Measurements from ENCODE around the gene GLYR1. TPM values are rescaled to one million over a fixed set of nuclear protein-coding genes. Genes with fewer than 3 reads are reported as not detected.

The GLYR1 gene
- total and polyA plus RNA-seq, 9 of the 15 experiments (the other 6 are each of a cell fraction or from before 2014, with no cell fraction given) = 6.7 to 99.2 (median 60.2) TPM

DNA sequence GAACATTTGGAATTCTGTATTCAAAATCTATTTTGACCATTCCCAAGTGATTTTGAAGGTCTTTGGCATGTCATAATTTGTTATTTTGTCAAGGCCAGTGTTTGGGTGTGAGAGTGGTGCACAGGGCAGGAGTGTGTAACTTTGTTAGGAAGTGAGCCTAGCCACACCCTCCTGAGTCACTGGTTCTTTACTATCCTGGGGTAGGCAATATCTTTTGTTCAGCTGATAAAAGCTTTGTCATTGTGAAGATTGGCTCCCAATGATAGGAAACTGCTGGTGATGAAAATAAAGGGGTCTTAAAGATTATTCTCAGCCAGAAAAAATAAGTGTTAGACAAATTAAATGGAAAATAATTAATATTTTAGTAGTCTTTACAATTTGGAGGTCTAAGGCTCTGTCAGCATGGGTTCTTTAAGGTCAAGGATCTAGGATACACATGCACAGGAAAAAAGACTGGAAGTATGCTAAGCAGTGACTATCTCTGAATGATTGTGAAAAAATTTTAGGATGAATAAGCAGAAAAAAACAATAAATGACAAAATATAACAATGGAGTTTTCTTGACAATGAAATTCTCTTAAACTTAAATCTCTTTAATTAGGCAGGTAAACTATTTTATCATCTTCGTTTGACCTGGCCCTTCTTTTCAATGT lies 5.3 kb upstream of the GLYR1 start (continued):
- TF ChIP-seq POLR3G (IDR thresholded peaks at IDR 0.05; ENCODE audit: extremely low read depth, insufficient read length, insufficient replicate concordance) = no peak
- TF ChIP-seq ZNF644 (tag; IDR thresholded peaks at IDR 0.05; ENCODE audit: low read depth) = no peak
- no peak for TF ChIP-seq ZNF140 (CRISPR knock-in tag; IDR thresholded peaks at IDR 0.05)
- peak; percentile 39; the same call in 1 of the 2 replicates for TF ChIP-seq ATF3 (IDR thresholded peaks at IDR 0.05)
- no peak for TF ChIP-seq ATF3 (CRISPR knock-in tag; conservative IDR thresholded peaks at IDR 0.05)
- no peak for TF ChIP-seq ZNF717 (CRISPR knock-in tag; IDR thresholded peaks at IDR 0.05)
- TF ChIP-seq JUN (IDR thresholded peaks at IDR 0.05; ENCODE audit: borderline replicate concordance, low read depth, low read length) = peak; percentile 25; the same call in 1 of the 2 replicates
- no peak for TF ChIP-seq JUN (CRISPR knock-in tag; IDR thresholded peaks at IDR 0.05; ENCODE audit: borderline replicate concordance)
- peak; percentile 39 for TF ChIP-seq TAF9B (IDR thresholded peaks at IDR 0.05; ENCODE audit: partially characterized antibody)
- TF ChIP-seq MYBL2 (IDR thresholded peaks at IDR 0.05; ENCODE audit: low read depth) = no peak
- TF ChIP-seq MYBL2 (CRISPR knock-in tag; IDR thresholded peaks at IDR 0.05; ENCODE audit: borderline replicate concordance) = no peak
- TF ChIP-seq IFI16 (CRISPR knock-in tag; IDR thresholded peaks at IDR 0.05) = no peak
- TF ChIP-seq ARHGAP35 (IDR thresholded peaks at IDR 0.05; ENCODE audit: partially characterized antibody) = no peak
- TF ChIP-seq, protein P1, sequence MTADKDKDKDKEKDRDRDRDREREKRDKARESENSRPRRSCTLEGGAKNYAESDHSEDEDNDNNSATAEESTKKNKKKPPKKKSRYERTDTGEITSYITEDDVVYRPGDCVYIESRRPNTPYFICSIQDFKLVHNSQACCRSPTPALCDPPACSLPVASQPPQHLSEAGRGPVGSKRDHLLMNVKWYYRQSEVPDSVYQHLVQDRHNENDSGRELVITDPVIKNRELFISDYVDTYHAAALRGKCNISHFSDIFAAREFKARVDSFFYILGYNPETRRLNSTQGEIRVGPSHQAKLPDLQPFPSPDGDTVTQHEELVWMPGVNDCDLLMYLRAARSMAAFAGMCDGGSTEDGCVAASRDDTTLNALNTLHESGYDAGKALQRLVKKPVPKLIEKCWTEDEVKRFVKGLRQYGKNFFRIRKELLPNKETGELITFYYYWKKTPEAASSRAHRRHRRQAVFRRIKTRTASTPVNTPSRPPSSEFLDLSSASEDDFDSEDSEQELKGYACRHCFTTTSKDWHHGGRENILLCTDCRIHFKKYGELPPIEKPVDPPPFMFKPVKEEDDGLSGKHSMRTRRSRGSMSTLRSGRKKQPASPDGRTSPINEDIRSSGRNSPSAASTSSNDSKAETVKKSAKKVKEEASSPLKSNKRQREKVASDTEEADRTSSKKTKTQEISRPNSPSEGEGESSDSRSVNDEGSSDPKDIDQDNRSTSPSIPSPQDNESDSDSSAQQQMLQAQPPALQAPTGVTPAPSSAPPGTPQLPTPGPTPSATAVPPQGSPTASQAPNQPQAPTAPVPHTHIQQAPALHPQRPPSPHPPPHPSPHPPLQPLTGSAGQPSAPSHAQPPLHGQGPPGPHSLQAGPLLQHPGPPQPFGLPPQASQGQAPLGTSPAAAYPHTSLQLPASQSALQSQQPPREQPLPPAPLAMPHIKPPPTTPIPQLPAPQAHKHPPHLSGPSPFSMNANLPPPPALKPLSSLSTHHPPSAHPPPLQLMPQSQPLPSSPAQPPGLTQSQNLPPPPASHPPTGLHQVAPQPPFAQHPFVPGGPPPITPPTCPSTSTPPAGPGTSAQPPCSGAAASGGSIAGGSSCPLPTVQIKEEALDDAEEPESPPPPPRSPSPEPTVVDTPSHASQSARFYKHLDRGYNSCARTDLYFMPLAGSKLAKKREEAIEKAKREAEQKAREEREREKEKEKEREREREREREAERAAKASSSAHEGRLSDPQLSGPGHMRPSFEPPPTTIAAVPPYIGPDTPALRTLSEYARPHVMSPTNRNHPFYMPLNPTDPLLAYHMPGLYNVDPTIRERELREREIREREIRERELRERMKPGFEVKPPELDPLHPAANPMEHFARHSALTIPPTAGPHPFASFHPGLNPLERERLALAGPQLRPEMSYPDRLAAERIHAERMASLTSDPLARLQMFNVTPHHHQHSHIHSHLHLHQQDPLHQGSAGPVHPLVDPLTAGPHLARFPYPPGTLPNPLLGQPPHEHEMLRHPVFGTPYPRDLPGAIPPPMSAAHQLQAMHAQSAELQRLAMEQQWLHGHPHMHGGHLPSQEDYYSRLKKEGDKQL (CRISPR knock-in tag; IDR thresholded peaks at IDR 0.05; ENCODE audit: borderline replicate concordance) = no peak
- peak; percentile 81 for TF ChIP-seq SOX6 (IDR thresholded peaks at IDR 0.05)
- TF ChIP-seq GATAD2B (IDR thresholded peaks at IDR 0.05; ENCODE audit: borderline replicate concordance) = no peak
- TF ChIP-seq ZNF655 (CRISPR knock-in tag; IDR thresholded peaks at IDR 0.05) = no peak
- TF ChIP-seq SMARCA4 (IDR thresholded peaks at IDR 0.05) = peak; percentile 79
- TF ChIP-seq DMBX1 (CRISPR knock-in tag; IDR thresholded peaks at IDR 0.05; ENCODE audit: borderline replicate concordance) = no peak
- TF ChIP-seq SIN3A (IDR thresholded peaks at IDR 0.05; ENCODE audit: borderline replicate concordance in 2 of 2, control insufficient read depth in 1 of 2, low read depth in 2 of 2, low read length in 2 of 2) = peak in 1 of 2 experiments; percentile 33; a peak in 1 of 4 replicates
- TF ChIP-seq MEIS2 (IDR thresholded peaks at IDR 0.05; ENCODE audit: partially characterized antibody) = peak; percentile 21
- TF ChIP-seq ZNF77 (CRISPR knock-in tag; IDR thresholded peaks at IDR 0.05) = no peak
- no peak for TF ChIP-seq RAD51 (IDR thresholded peaks at IDR 0.05; ENCODE audit: borderline replicate concordance, low read depth)

All from K562 (cell line).